HG02938 (cell line): ENCODE measurements around the gene DDX42.

Experiments used
- ATAC-seq: cut with Tn5 transposase; IDR thresholded peaks from one replicate; pipeline ENCODE4 v1.9.1; 2021; ENCODE audit warnings: mild to moderate bottlenecking, moderate library complexity; ENCODE audit not compliant: unreplicated experiment

Gene DDX42

GRCh38 chr17:63821804-63822203 lies 47.8 kb downstream of the DDX42 start:
- no peak for ATAC-seq

GRCh38 chr17:63822537-63822936 lies 48.6 kb downstream of the DDX42 start:
- ATAC-seq = no peak

GRCh38 chr17:63823659-63824331 lies 49.8 kb downstream of the DDX42 start:
- ATAC-seq = no peak

- ATAC-seq = no peak
These were observed 50.4 kb downstream of the DDX42 start for GRCh38 chr17:63824362-63824761.

GRCh38 chr17:63826468-63827001 lies 52.6 kb downstream of the DDX42 start:
- ATAC-seq = peak; percentile 6

GRCh38 chr17:63827002-63827800 lies 53.2 kb downstream of the DDX42 start, which contains the start of the genes FTSJ3 and PSMC5:
Gene FTSJ3, minus strand, starts transcription at chr17:63827663. Its CDS starts 761 bp downstream, at chr17:63826902.
Gene PSMC5, plus strand, starts transcription at chr17:63827431. Its CDS starts 60 bp downstream, at chr17:63827491.
- ATAC-seq = peak; percentile 88

GRCh38 chr17:63827801-63828221 lies 53.8 kb downstream of the DDX42 start:
- no peak for ATAC-seq

- ATAC-seq = no peak
These were observed 55.0 kb downstream of the DDX42 start for GRCh38 chr17:63828936-63829335.

- no peak for ATAC-seq
These were observed 56.3 kb downstream of the DDX42 start for GRCh38 chr17:63830278-63830677.

- no peak for ATAC-seq
These were observed 57.0 kb downstream of the DDX42 start for GRCh38 chr17:63830904-63831491.

- no peak for ATAC-seq
These were observed 57.5 kb downstream of the DDX42 start for GRCh38 chr17:63831505-63831904.

- ATAC-seq = no peak
These were observed 58.0 kb downstream of the DDX42 start for GRCh38 chr17:63832014-63832413.

GRCh38 chr17:63832455-63832854 lies 58.5 kb downstream of the DDX42 start:
- ATAC-seq = no peak

- no peak for ATAC-seq
These were observed 59.2 kb downstream of the DDX42 start for GRCh38 chr17:63833026-63833740.

- ATAC-seq = no peak
These were observed 59.9 kb downstream of the DDX42 start for GRCh38 chr17:63833741-63834373.

GRCh38 chr17:63834431-63835166 lies 60.6 kb downstream of the DDX42 start:
- ATAC-seq = no peak

GRCh38 chr17:63835167-63835720 lies 61.3 kb downstream of the DDX42 start:
- ATAC-seq = no peak

GRCh38 chr17:63836811-63837210 lies 62.8 kb downstream of the DDX42 start:
- ATAC-seq = no peak

- ATAC-seq = no peak
These were observed 63.5 kb downstream of the DDX42 start for GRCh38 chr17:63837480-63837879.
